Heart left ventricle (tissue), 16 donors: ENCODE data around the gene NMS. TPM values are rescaled to one million over a fixed set of nuclear protein-coding genes. Genes with fewer than 3 reads are reported as not detected.

Experiments
- ATAC-seq, 4 donors: fragments of 200-7000 bp; cut with Tn5 transposase; one replicate each; pipeline ENCODE4 v1.9.1; 2020 to 2022; ENCODE audit warnings: moderate library complexity in 4 of 4, mild to moderate bottlenecking in 3 of 4, moderate number of reproducible peaks in 1 of 4
- DNase-seq, 5 donors: peaks; one replicate each; pipeline ENCODE4 v3.0.0-alpha.2; 2020
- H3K27ac ChIP-seq, 12 donors: fragments of 200-600 bp; sonication (generic) in 4 of 12; one replicate each; pipeline versions ENCODE4 v1.5.0 to v1.8.0; 2016 to 2022; ENCODE audit warnings: mild to moderate bottlenecking in 2 of 12
- H3K27me3 ChIP-seq, 9 donors: fragments of 200-600 bp; sonication (generic) in 2 of 9; one replicate each; pipeline versions ENCODE4 v1.5.1 to v1.8.0; 2016 to 2022; ENCODE audit warnings: mild to moderate bottlenecking in 3 of 9
- H3K36me3 ChIP-seq, 9 donors: fragments of 200-600 bp; sonication (generic) in 2 of 9; one replicate each; pipeline versions ENCODE4 v1.5.0 to v1.8.0; 2018 to 2022; ENCODE audit warnings: mild to moderate bottlenecking in 2 of 9
- H3K4me1 ChIP-seq, 12 donors: fragments of 200-600 bp; sonication (generic) in 4 of 12; one replicate each; pipeline versions ENCODE4 v1.5.0 to v1.8.0; 2016 to 2022; ENCODE audit warnings: mild to moderate bottlenecking in 3 of 12
- H3K4me3 ChIP-seq, 12 donors: fragments of 200-600 bp; sonication (generic) in 4 of 12; one replicate each; pipeline versions ENCODE4 v1.5.0 to v1.8.0; 2017 to 2022; ENCODE audit warnings: mild to moderate bottlenecking in 9 of 12, moderate library complexity in 4 of 12
- H3K9me3 ChIP-seq, 12 donors: fragments of 200-600 bp; sonication (generic) in 4 of 12; one replicate each; pipeline versions ENCODE4 v1.5.0 to v1.8.0; 2016 to 2022; ENCODE audit warnings: mild to moderate bottlenecking in 1 of 12
- CTCF ChIP-seq, 12 donors: fragments of 200-600 bp; sonication (generic) in 4 of 12; IDR thresholded peaks; one replicate each; pipeline versions ENCODE4 v1.5.0 to v1.8.0; 2018 to 2022; ENCODE audit warnings: antibody characterized with exemption in 12 of 12, mild to moderate bottlenecking in 5 of 12
- POLR2A ChIP-seq, 2 donors: fragments of 450-650 bp; IDR thresholded peaks; one replicate each; pipeline ENCODE4 v1.6.1; 2017; ENCODE audit warnings: antibody characterized with exemption in 2 of 2, mild to moderate bottlenecking in 2 of 2, moderate library complexity in 2 of 2
- WGBS, 4 donors: extraction: QIAGEN DNeasy Blood & Tissue Kit in 2 of 4; methylation state at CpG; one replicate each; pipeline versions ENCODE4 v1.1.5 to v1.1.7; 2013 to 2018; 5-methylcytosine and 5-hydroxymethylcytosine counted together
- intact Hi-C, 10 donors: fragments of 100-400 bp; cut with DNase I; formaldehyde crosslinking; loops; one replicate each; pipeline versions ENCODE4 v1.11.1 to v1.14.2; 2022
- polyA plus RNA-seq, 2 donors: library from polyadenylated mRNA; stranded (reverse); fragments of 200-250 nt; gene quantifications; one replicate each; pipeline ENCODE4 v1.2.3, GENCODE V29; 2013
- total RNA-seq, 9 donors: library from RNA; depleted of rRNA in 2 of 9; stranded (reverse); fragments of >200 nt in 2 of 9; fragmentation: NEBNext Ultra II Directional in 3 of 9; extraction: Animal tissue kit (Norgen Biotek cat#: 25700) in 3 of 9; gene quantifications; one replicate each; pipeline versions ENCODE4 v1.1.0 to v1.2.4, GENCODE V29; 2016 to 2023
- donor health status: ischemic (EF 13 %, LVEDD 7.1; RV severe dilation, severe dysfunction).
- donor health status: healthy with polysubstance abuse.
- donor health status: DM: no; HTN: yes; CAD: no.
- donor health status: DM: no; HTN: no; CAD: no.
- donor health status: ischemic (EF 25% LVEDD 6.9; RV normal size, moderate dysfunction).
- donor health status: ischemic (EF 25% LVEDD 5.7; RV mildly dilated, moderate dysfunction).
- donor health status: healthy.
- donor health status: DM: yes; HTN: yes; CAD: no.
- donor health status: ischemic (EF 35%, LVEDD 5.7; RV mildly dilated, moderate dysfunction).
- donor health status: nonischemic (EF 11% LVEDD 7.7; RV severe dilation, severe dysfunction).
- donor health status: DM: yes; HTN: yes; CAD: no.
- donor health status: PGD.
- donor health status: ischemic (EF 29% LVEDD 5.4; RV normal size, mild dysfunction).
- donor health status: nonischemic (EF 23%, LVEDD 6.1; RV moderate dilation, normal function).

The NMS gene
- total and polyA plus RNA-seq, 11 donors: not detected

- Histone ChIP-seq H3K9me3 (no peaks in the 10 kb centered on the region), H3K27ac (no peak overlapping the region), H3K36me3 (no peaks in the 10 kb centered on the region), H3K4me3 (no peak overlapping the region), H3K27me3 (no peaks in the 10 kb centered on the region), H3K4me1 (no peaks in the 10 kb centered on the region)
- WGBS, 4 donors: 71 to 78% (median 75%) methylated on average over 7 of the region's 7 CpGs
- intact Hi-C loops: no loop called here
- no peak for DNase-seq
- ATAC-seq: no peak
- no peak for TF ChIP-seq POLR2A (IDR thresholded peaks at IDR 0.05)
- no peak for TF ChIP-seq CTCF (IDR thresholded peaks at IDR 0.05)
These were observed 57.2 kb downstream of the NMS start for GRCh38 chr2:100527440-100528015.

- no peak for ATAC-seq
- WGBS, 4 donors: 87 to 89% (median 88%) methylated on average over 8 of the region's 8 CpGs
- intact Hi-C loops: no loop called here
These were observed 58.9 kb downstream of the NMS start for GRCh38 chr2:100529176-100529575.

GRCh38 chr2:100529900-100530299 is 59.6 kb downstream of the NMS start:
- ATAC-seq (no peak), DNase-seq (no peak)
- Histone ChIP-seq H3K36me3 (no peaks in the 10 kb centered on the region), H3K4me3 (no peak overlapping the region), H3K9me3 (no peaks in the 10 kb centered on the region), H3K4me1 (no peaks in the 10 kb centered on the region), H3K27me3 (no peaks in the 10 kb centered on the region), H3K27ac (no peak overlapping the region)
- intact Hi-C loops: no loop called here
- 71 to 78% (median 75%) methylated on average over 6 of the region's 6 CpGs for WGBS, 4 donors
- no peak for TF ChIP-seq POLR2A (IDR thresholded peaks at IDR 0.05)
- no peak for TF ChIP-seq CTCF (IDR thresholded peaks at IDR 0.05)

More at GRCh38 chr2:100529176-100529575, 58.9 kb downstream of the NMS start:
- TF ChIP-seq CTCF (IDR thresholded peaks at IDR 0.05) (no peak), POLR2A (IDR thresholded peaks at IDR 0.05) (no peak)
- no peaks in the 10 kb centered on the region for H3K27me3 ChIP-seq
- H3K36me3 ChIP-seq: no peaks in the 10 kb centered on the region
- no peak for DNase-seq
- no peaks in the 10 kb centered on the region for H3K9me3 ChIP-seq
- no peaks in the 10 kb centered on the region for H3K4me1 ChIP-seq
- H3K27ac ChIP-seq: no peak overlapping the region
- H3K4me3 ChIP-seq: no peak overlapping the region

Other genes with a start within 250 kb of the NMS start
- 10 to 100 TPM; 14.2 to 29.7 (median 21.1) TPM for gene LONRF2, start 148.0 kb upstream of the NMS start, total RNA-seq
- 1 to 10 TPM; 2.4 to 3.0 TPM for gene LONRF2, start 148.0 kb upstream of the NMS start, polyA plus RNA-seq
- 10 to 100 TPM in 4 of 9 donors, 1 to 10 TPM in 5; 7.2 to 14.1 (median 9.8) TPM for gene CHST10, start 52.8 kb upstream of the NMS start, total RNA-seq
- 1 to 10 TPM; 5.8 to 6.7 TPM for gene CHST10, start 52.8 kb upstream of the NMS start, polyA plus RNA-seq
- 10 to 100 TPM; 10.3 to 29.1 (median 23.4) TPM for gene PDCL3, start 92.5 kb downstream of the NMS start, total RNA-seq
- gene PDCL3, start 92.5 kb downstream of the NMS start, polyA plus RNA-seq: 10 to 100 TPM; 25.6 to 40.2 TPM